Heart left ventricle (tissue), 13 donors: ENCODE measurements around the gene MAGI1.

Experiments
- CTCF ChIP-seq, 12 donors: fragments of 200-600 bp; sonication (generic) in 4 of 12; IDR thresholded peaks; one replicate each; pipeline versions ENCODE4 v1.5.0 to v1.8.0; 2018 to 2022; ENCODE audit warnings: antibody characterized with exemption in 12 of 12, mild to moderate bottlenecking in 5 of 12
- POLR2A ChIP-seq, 2 donors: fragments of 450-650 bp; IDR thresholded peaks; one replicate each; pipeline ENCODE4 v1.6.1; 2017; ENCODE audit warnings: antibody characterized with exemption in 2 of 2, mild to moderate bottlenecking in 2 of 2, moderate library complexity in 2 of 2
- donor health status: ischemic (EF 13 %, LVEDD 7.1; RV severe dilation, severe dysfunction).
- donor health status: DM: no; HTN: yes; CAD: no.
- donor health status: DM: no; HTN: no; CAD: no.
- donor health status: ischemic (EF 25% LVEDD 6.9; RV normal size, moderate dysfunction).
- donor health status: ischemic (EF 25% LVEDD 5.7; RV mildly dilated, moderate dysfunction).
- donor health status: ischemic (EF 35%, LVEDD 5.7; RV mildly dilated, moderate dysfunction).
- donor health status: nonischemic (EF 11% LVEDD 7.7; RV severe dilation, severe dysfunction).
- donor health status: DM: yes; HTN: yes; CAD: no.
- donor health status: PGD.
- donor health status: ischemic (EF 29% LVEDD 5.4; RV normal size, mild dysfunction).
- donor health status: nonischemic (EF 23%, LVEDD 6.1; RV moderate dilation, normal function).

- no peak for TF ChIP-seq POLR2A (IDR thresholded peaks at IDR 0.05)
- no peak for TF ChIP-seq CTCF (IDR thresholded peaks at IDR 0.05)
Observed at GRCh38 chr3:65883613-65884012, 155.1 kb downstream of the MAGI1 start.
